ENCODE data around the gene TMEM35B.
"Not testable (repeated sequence)": the region's sequence is repeated elsewhere in the genome, so short reads cannot be mapped to it uniquely, and the experiment has no call there.

TMEM35B gene

DNA sequence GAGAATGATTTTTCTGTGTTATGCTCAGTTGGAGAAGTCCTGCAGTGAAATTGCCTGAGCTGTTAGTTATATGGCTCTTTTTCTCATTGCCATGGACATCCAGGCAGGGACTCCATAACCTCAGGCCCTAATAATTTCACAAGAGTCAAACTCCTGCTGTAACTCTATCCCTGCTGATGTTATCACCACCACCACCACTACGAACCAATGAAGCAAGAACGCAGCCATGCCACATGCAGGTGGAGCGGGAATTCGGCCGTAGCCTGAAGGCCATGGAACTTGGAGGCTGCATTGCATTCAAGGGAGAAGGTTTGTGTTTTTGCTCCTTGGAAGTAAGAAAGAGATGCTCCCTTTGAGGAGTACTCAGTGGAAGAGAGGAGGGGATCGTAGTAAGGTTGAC, 38.9 kb downstream of the TMEM35B start:
- Histone ChIP-seq H3K4me1 (ENCODE audit: control insufficient read depth in 1 of 2, insufficient read depth in 1 of 2, low read depth in 1 of 2, low read length in 1 of 2) (no peaks in the 10 kb centered on the region), H3K36me3 (no peaks in the 10 kb centered on the region), H3K9me3 (no peaks in the 10 kb centered on the region), H3K27ac (no peak overlapping the region), H3K4me3 (ENCODE audit: low read depth in 1 of 2, low read length in 1 of 2) (no peak overlapping the region), H3K27me3 (peaks cover 68% of the 10 kb centered on the region)
- TF ChIP-seq, protein P1, sequence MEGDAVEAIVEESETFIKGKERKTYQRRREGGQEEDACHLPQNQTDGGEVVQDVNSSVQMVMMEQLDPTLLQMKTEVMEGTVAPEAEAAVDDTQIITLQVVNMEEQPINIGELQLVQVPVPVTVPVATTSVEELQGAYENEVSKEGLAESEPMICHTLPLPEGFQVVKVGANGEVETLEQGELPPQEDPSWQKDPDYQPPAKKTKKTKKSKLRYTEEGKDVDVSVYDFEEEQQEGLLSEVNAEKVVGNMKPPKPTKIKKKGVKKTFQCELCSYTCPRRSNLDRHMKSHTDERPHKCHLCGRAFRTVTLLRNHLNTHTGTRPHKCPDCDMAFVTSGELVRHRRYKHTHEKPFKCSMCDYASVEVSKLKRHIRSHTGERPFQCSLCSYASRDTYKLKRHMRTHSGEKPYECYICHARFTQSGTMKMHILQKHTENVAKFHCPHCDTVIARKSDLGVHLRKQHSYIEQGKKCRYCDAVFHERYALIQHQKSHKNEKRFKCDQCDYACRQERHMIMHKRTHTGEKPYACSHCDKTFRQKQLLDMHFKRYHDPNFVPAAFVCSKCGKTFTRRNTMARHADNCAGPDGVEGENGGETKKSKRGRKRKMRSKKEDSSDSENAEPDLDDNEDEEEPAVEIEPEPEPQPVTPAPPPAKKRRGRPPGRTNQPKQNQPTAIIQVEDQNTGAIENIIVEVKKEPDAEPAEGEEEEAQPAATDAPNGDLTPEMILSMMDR (IDR thresholded peaks at IDR 0.05), result no peak

DNA sequence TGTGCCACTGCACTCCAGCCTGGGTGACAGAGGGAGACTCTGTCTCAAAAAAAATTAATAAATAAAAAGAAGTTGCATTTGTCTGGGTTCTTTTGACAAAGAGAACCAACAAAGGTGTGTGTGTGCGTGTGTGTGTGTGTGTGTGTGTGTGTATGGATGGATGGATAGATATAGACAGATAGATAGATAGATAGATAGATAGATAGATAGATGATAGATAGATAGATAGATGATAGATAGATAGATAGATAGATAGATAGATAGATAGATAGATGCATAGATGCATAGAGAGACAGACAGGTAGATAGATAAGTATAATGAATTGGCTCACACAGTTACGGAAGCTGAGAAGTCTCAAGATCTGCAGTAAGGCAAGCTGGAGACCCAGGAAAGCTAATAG, 43.3 kb downstream of the TMEM35B start:
- not testable (repeated sequence) for H3K36me3 ChIP-seq; H3K27ac ChIP-seq; H3K9me3 ChIP-seq; H3K4me3 ChIP-seq (ENCODE audit: low read depth in 1 of 2, low read length in 1 of 2); H3K4me1 ChIP-seq (ENCODE audit: control insufficient read depth in 1 of 2, insufficient read depth in 1 of 2, low read depth in 1 of 2, low read length in 1 of 2)
- peaks cover 96% of the 10 kb centered on the region for H3K27me3 ChIP-seq
